Measurements from ENCODE around the gene KPNA3.
"Not testable (repeated sequence)": the region's sequence is repeated elsewhere in the genome, so short reads cannot be mapped to it uniquely, and the experiment has no call there.

The KPNA3 gene

GRCh38 chr13:49749848-49750247 is 42.6 kb downstream of the KPNA3 start:
- DNase-seq (ENCODE audit: low read depth), result peak; percentile 15

GRCh38 chr13:49746111-49746510 is 46.4 kb downstream of the KPNA3 start:
- no peak for DNase-seq (ENCODE audit: low read depth)

DNA sequence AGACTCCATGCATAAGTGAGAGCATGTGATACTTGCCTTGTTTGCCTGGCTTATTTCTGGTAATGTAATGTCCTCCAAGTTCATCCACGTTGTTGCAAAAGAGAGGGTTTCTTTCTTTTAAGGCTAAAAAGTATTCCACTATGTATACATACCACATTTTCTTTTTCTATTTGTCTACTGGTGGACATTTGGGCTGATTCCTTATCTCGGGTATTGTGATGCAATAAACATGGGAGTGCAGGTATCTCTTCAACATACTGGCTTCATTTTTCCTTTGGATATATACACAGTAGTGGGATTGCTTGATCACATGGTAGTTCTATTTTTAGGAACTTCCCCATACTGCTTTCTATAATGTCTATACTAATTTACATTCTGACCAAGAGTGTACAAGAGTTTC is 51.6 kb downstream of the KPNA3 start:
- DNase-seq (ENCODE audit: low read depth), result no peak

- DNase-seq (ENCODE audit: low read depth), result no peak
Measured at GRCh38 chr13:49739498-49740187, 52.8 kb downstream of the KPNA3 start.

DNA sequence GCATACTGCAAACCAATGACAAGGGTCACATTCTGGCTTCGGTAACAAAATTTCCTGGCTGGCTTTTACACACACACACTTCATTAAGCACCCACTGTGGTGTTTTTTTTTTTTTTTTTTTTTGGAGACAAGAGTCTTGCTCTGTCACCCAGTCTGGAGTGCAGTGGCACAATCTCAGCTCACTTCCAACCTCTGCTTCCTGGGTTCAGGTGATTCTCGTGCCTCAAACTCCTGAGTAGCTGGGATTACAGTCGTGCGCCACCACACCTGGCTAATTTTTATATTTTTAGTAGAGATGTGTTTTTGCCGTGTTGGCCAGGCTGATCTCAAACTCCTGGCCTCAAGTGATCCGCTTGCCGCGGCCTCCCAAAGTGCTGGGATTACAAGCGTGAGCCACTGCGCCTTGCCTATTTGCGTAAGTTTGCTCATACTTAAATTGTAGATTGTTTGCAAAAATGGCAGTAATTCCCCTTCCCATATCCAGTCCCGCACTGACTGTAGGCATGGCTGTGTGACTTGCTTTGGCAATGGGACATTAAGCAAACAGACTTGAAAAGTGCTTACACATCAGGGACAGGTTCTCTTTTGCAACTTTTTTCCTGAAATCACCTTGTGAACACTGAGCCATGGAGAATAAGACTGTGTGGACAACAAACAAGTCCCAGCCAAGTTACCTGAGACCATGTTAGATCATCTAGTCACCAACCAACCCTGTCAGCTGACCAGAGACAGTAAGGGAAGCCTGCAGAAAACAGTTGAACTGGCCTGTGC is 59.1 kb downstream of the KPNA3 start:
- peak; percentile 24 for DNase-seq (ENCODE audit: low read depth)

DNA sequence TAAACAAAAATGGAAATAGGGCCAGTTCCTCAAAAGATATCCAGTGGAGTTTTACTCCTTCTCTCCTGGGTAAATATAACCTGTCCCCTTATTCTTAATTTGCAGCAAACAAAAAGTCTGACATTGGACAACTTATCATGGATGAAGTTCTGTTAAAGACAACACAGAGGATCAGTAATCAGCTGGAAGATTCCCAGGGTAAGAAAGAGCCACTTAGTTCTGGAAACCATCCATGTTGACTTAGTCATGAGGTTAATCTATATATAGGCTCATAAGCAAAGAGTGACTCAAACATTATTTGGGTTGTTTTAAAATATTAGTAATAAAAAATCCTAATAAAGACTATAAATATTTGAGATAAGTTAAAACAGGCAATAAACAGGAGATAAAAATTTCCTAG is 60.7 kb downstream of the KPNA3 start:
- DNase-seq (ENCODE audit: low read depth), result peak; percentile 87

DNA sequence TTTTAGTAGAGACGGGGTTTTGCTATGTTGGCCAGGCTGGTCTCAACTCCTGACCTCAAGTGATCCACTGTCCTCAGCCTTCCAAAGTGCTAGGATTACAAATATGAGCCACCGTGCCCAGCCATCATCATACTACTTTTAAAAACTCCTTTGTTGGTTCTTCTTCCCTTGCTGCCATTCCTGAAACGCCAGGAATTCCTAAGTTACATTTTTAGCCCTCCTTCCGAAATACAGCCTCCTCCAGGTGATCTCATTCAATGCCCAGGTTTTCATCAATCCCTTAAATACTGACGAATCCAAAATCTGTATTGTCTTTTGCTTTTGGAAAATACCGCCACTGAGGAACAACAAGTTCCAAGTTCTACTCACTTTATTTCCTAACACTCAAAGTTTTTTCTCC is 75.9 kb downstream of the KPNA3 start:
- DNase-seq (ENCODE audit: low read depth), result no peak

GRCh38 chr13:49714757-49715156 is 77.7 kb downstream of the KPNA3 start:
- no peak for DNase-seq (ENCODE audit: low read depth)

DNA sequence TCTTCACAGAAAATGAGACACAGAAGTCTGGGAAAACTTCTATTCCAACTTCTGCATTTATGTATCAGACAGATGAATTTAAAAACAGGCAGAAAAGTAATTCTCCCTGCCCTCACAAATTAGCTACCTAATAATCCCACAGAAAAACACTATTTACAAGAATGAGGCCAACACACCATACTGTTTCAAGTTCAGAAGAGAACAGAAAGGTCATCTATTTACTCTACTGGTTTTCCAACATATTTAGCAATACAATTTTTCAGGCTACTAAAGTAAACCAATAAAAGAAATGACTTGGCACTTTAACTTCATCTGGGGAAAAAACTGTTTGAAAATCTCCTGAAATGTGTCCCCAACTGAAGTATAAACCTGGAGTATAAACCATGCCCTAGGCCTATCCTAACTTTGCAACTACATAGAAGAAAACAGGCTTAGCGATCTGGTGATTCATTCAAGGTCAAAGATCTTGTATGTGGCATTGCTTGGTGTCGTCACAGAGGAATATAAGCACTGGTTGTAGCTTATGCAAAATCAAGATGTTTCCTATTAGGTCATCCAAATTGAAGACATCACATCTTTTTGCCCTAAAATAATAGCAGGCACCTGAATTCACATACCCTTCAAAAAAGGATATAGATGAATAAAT is 81.1 kb downstream of the KPNA3 start:
- peak; percentile 80 for DNase-seq (ENCODE audit: low read depth)

GRCh38 chr13:49704264-49704663 is 88.2 kb downstream of the KPNA3 start:
- DNase-seq (ENCODE audit: low read depth), result not testable (repeated sequence)

DNA sequence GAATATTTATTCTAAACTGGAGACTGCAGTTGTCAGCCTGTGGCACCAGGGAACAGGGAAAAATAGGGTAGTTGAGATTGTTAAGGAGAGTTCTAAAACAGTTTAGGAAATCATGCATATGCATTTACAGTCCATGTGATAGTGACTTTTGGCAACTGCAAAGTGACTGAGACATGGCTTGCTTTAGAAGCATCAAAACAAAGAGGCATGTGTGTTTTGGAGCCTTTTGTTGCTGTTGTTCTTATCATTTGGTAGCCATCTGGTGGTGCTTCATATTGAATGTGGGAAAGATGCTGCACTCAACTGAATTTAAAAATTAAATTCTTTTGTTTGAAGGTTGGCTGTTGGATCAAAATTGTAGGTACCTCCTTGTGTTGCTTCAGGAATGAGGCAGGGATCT is 91.0 kb downstream of the KPNA3 start:
- DNase-seq (ENCODE audit: low read depth), result no peak

DNA sequence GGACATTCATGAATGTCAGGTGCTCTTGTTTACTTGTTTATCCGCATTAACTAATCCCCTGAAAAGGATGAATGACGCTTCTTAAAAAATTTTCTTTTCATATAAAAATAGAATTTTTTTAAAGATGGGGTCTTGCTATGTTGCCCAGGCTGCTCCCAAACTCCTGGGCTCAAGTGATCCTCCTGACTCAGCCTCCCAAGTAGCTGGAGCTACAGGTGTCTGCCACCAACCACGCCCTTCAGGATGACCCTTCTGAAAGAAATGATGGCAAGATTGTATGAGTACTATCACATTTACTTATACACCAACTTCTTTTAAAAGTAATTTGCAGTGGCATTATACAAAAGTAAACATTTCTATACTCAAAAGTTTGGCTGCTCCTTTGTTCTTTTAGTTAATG is 95.0 kb downstream of the KPNA3 start:
- no peak for DNase-seq (ENCODE audit: low read depth)

GRCh38 chr13:49694446-49694845 is 98.0 kb downstream of the KPNA3 start:
- no peak for DNase-seq (ENCODE audit: low read depth)

DNA sequence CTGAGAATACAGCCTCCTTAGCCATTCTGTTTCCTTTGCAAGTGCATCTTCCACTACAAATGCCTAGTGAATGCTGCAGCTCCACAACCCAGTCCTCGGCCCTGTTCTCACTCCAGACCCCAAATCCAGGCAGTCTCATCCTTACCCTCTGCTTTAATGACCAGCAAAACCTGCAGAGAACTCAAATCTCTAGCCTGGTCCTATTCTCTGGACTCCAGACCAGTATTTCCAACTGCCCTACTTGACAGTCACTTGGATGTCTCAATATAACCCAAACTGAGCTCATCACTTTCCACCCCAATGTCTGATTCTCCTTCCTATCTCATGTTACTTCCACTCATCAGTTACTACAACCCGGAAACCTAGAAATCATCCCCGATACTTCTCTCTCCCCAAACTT is 98.6 kb downstream of the KPNA3 start:
- DNase-seq (ENCODE audit: low read depth), result no peak

DNA sequence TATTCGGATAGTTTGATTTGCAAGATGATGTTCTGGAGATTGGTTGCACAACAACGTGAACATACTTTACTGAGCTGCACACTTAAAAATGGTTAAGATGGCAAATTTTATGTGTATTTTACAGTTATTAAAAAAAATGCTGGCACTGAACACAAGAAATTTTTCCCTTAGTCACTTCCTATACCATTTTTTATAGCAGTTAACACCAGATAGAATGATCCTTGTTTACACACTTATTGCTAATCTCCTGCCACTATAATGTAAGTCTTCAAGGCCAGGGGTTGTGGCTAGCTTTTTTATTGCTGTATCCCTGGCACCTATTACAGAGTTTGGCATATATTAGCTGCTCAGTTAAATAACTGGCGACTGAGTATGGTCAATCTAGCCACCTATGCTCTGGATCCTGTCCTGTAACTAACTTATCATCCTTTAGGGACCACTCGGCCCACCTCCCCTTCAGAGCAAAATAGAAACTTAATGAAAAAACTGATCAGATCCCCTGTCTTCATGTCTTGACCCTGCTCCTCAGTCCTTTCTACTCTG is 99.2 kb downstream of the KPNA3 start:
- peak; percentile 55 for DNase-seq (ENCODE audit: low read depth)

DNA sequence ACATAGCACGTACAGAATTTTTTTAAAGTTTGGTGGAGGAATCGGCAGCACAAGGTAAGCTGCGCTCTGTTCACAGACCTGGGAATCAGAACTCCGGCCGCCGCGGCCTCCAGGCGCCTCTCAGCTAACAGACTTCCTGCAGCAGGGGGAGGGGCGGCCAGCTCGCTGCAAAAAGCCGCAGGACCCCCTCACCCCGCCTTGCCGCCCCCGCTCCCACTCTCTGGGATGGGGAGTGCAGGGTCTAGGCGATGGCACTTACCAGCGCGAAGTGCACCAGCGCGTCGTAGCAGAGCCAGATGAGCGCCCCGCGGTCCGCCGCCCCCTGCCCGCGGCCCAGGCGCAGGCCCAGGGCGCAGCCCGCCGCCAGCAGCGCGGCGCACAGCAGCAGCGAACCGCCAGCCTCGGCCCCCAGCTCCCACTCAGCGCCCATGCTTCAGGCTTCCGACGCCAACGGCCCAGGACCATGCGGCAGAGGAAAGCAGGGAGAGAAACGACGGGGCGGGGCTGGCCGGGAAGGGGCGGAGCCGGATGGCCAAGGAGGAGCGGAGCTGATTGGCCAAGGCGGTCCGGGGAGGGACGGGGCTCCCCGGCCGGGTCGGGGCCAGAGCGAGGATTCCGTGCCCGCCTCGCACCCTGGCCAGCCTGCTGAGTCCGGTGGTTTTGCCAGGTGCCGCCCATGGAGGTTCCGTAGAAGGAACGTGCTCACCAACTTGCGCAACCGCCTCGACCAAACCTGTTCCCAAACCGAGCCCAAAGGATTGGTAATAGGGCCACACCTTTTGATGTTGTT is 101.3 kb downstream of the KPNA3 start, which contains the start of gene EBPL:
EBPL (minus strand) TSS at position 492 of the 790 bp plus-strand sequence; CDS start at position 430, 62 bp downstream.
- peak; percentile 89 for DNase-seq (ENCODE audit: low read depth)

DNA sequence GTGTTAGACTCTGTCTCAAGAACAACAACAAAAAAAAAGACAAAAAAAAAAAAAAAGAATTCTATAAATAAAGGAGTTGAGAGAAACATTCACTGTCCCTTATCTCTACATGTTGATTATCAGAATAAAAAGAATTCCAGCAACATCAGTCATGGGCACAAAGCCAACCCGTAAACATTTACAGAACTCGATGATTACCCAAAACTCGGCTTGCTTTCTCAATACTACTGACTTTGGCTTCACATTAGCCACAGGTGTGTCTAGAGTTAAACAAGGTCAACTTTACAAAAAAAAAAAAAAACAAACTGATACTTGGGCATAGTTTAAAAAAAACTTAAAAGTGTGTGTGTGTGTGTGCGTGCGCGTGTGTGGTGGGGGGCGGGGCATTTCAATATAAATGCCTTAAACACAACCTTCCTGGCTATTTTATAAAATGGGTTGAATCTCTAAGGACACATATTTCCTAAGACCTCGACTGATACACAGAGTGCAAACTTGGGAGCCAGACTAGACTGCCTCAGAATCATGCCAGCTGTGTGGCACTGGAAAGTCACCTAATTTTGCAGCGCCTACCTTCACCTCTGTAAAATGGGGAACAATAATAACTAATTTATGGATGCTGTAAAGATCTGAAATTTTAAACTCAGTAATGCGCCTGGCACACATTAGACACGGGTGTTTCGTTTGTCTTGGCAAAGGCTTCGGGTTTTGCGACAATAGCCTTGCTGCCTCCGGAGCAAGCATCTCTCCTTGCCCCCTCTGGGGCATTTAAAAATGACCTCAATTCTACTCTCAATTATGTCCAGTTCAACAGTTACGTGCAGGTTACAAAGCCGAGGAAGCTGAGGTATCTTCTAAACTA is 102.1 kb downstream of the KPNA3 start:
- DNase-seq (ENCODE audit: low read depth), result peak; percentile 57

DNA sequence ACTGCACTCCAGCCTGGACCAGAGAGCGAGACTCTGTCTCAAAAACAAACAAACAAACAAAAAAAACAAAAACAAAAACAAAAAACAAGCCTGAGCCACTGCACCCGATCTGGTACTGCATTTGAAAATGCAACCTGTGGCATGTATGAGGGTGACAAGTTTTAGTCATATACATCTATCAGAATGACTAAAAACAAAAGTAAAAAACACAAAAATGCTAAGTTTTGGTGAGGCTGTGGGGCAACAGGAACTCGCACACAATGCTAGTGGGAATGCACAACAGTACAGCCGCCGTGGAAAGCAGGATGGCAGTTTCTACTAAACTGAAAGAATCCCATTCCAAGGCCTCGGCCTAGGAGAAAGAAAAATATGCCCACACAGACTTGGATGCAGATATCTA is 109.0 kb downstream of the KPNA3 start:
- no peak for DNase-seq (ENCODE audit: low read depth)

DNA sequence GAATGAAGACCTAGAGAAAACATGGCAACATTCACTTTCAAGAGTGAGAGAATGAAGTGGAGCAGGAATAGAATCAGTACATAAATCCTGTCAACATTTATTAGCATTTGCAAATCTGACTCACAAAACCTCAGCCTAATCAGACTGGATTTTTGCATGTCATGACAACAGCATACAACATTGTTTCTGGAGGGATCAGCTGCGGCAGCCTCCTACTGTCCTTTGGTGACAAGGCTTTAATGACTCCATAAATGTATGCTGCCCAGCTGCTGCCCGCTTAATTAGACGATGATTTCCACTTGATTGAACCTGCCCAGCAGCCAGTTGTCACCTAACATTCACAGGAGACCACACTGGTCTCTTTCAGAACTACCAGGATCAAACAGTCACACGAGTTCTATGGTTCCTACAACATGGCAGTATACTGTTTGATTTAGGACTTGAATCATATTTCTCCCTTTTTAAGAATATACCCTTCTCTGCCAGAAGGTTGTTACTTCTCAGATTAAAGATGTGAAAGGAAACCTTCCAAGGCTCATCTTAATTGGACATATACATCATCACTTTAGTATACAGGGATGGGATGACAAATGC is 110.5 kb downstream of the KPNA3 start:
- peak; percentile 28 for DNase-seq (ENCODE audit: low read depth)

- peak; percentile 16 for DNase-seq (ENCODE audit: low read depth)
Measured at GRCh38 chr13:49679246-49679645, 113.2 kb downstream of the KPNA3 start.

Data from EH (cell line).